MCF 10A (cell line): ENCODE results near the gene FAM221B. TPM values are rescaled to one million over a fixed set of nuclear protein-coding genes. Genes with fewer than 3 reads are reported as not detected.

Experiments
- BruUV-seq: library from RNA; stranded (reverse); fragments of 400-500 nt; replicated peaks from 2 replicates; lab custom pipeline; 2021; lab: Mats Ljungman, UMichigan
- CTCF ChIA-PET: fragments of 300-600 bp; sonication (Branson Sonifier 250); formaldehyde crosslinking; extraction: SDS; loops from one replicate; lab custom pipeline; 2021; ENCODE audit warnings: antibody characterized with exemption, inconsistent platforms; lab: Yijun Ruan, JAX
- POLR2A ChIA-PET: fragments of 300-600, 350-650 bp; sonication (Branson Sonifier 250); formaldehyde crosslinking; extraction: SDS; loops from one replicate; lab custom pipeline; 2020; ENCODE audit warnings: antibody characterized with exemption, inconsistent platforms; lab: Yijun Ruan, JAX
- DNase-seq: peaks from one replicate; pipeline ENCODE4 v3.0.0-alpha.2; 2018; ENCODE audit not compliant: unreplicated experiment
- H3K27ac Mint-ChIP-seq: one replicate; pipeline ENCODE4 v1.8.0; 2022; ENCODE audit warnings: mild to moderate bottlenecking, low read depth, mixed read lengths; ENCODE audit not compliant: unreplicated experiment
- H3K27me3 Mint-ChIP-seq: one replicate; pipeline ENCODE4 v1.8.0; 2022; ENCODE audit warnings: mixed read lengths; ENCODE audit not compliant: insufficient read depth, unreplicated experiment
- H3K36me3 Mint-ChIP-seq: one replicate; pipeline ENCODE4 v1.8.0; 2022; ENCODE audit warnings: mild to moderate bottlenecking, moderate library complexity, mixed read lengths; ENCODE audit not compliant: insufficient read depth, unreplicated experiment
- H3K4me1 Mint-ChIP-seq: one replicate; pipeline ENCODE4 v1.8.0; 2022; ENCODE audit warnings: mixed read lengths; ENCODE audit not compliant: insufficient read depth, unreplicated experiment
- H3K4me3 Mint-ChIP-seq: one replicate; pipeline ENCODE4 v1.8.0; 2022; ENCODE audit warnings: mild to moderate bottlenecking, moderate library complexity, mixed read lengths; ENCODE audit not compliant: unreplicated experiment
- H3K9me3 Mint-ChIP-seq: one replicate; pipeline ENCODE4 v1.8.0; 2022; ENCODE audit warnings: mixed read lengths; ENCODE audit not compliant: unreplicated experiment
- CTCF ChIP-seq: fragments of 200-600 bp; IDR thresholded peaks from one replicate; pipeline ENCODE4 v1.8.0; 2022; ENCODE audit warnings: antibody characterized with exemption, mild to moderate bottlenecking; ENCODE audit not compliant: unreplicated experiment
- intact Hi-C: fragments of 100-400 bp; cut with micrococcal nuclease; formaldehyde crosslinking; loops from 2 replicates; pipeline ENCODE4 v1.14.1; 2022
- total RNA-seq: library from RNA; stranded (reverse); gene quantifications from 2 replicates; pipeline ENCODE4 v1.2.3, GENCODE V29; 2022

The FAM221B gene
- total RNA-seq, 1 experiment from 2014 or later = not detected

DNA sequence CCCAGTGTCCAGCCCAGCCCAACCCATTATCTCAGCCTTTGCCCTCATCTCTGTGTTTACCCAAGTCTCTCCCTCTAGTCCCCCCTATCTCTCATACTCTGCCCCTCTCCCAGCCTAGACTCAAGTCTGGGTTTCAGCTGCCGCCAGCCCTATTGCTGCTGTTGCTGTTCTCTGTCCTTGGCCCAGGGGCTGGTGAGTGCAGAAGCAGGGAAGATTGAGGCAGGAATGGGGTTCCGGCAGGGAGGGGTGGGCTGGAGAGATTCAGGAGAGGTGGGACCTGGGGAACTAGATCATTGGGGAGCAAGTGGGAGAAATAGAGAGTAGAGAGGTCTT, 1.2 kb upstream of the FAM221B start:
- H3K27ac Mint-ChIP-seq = peak overlapping the region; percentile 71
- DNase-seq = no peak
- TF ChIP-seq CTCF = no peak
- no TSS peak for BruUV-seq
- CTCF ChIA-PET = no interaction called here
- no peaks in the 10 kb centered on the region for H3K27me3 Mint-ChIP-seq
- POLR2A ChIA-PET = interaction anchor here (0.5 kb wide), 1 partner anchor 18 kb away, joined by 3 read pairs; the partner anchor contains the start of gene SPAG8
- intact Hi-C loops = no loop called here
- H3K36me3 Mint-ChIP-seq = no peaks in the 10 kb centered on the region
- peaks cover 45% of the 10 kb centered on the region for H3K4me1 Mint-ChIP-seq
- no peaks in the 10 kb centered on the region for H3K9me3 Mint-ChIP-seq
- peak overlapping the region; percentile 81 for H3K4me3 Mint-ChIP-seq

DNA sequence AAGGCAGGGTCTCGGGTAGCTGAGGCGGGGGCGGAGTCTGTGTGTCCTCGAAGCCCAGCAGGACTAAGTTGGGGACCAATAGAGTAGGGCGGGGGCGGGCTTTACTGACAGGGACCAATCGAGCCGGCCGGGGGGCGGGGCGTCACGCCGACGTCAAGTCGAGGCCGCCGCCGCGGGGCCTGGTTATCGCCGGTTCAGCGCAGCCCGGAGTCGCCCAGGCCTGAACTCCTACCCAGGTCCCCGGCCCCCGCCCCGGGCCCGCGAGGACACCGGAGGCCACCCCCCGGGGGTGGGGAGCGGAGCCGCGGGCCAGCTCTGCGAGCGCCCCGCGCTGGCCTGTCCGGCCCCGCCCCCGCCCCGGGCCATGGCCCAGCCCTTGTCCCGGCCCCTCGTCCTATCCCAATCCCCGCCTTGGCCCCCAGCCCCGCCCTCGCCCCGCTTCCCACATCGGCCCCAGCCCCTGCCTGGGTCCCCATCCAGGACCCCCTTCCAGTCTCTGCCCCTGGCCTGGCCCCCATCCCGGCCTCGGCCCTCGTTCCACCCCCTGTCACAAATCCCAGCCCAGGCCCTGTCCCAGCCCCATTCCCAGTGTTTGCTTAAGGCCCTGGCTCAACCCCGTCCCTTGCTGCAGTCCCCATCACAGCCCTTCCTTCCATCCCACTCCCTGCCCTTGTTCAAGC, 692 bp upstream of the FAM221B start, which contains the start of gene TMEM8B:
TMEM8B (plus strand) TSS at position 145 of the 680 bp plus-strand sequence; CDS start at position 365, 220 bp downstream.
- Mint-ChIP-seq H3K27ac (peak within 1 kb of the TSS; percentile 71), H3K36me3 (no peaks in the 10 kb centered on the region), H3K4me1 (peaks cover 41% of the 10 kb centered on the region), H3K27me3 (no peaks in the 10 kb centered on the region), H3K4me3 (peak within 1 kb of the TSS; percentile 81), H3K9me3 (no peaks in the 10 kb centered on the region)
- CTCF ChIA-PET = no interaction called here
- peak; percentile 91 for DNase-seq
- POLR2A ChIA-PET = interaction anchor here (0.9 to 1.2 kb wide), 6 partner anchors 13 to 53 kb away, joined by 3 to 6 read pairs (median 3); partner anchors contain the start of gene HINT2
- no TSS peak for BruUV-seq
- no peak for TF ChIP-seq CTCF
- intact Hi-C loops = no loop called here

DNA sequence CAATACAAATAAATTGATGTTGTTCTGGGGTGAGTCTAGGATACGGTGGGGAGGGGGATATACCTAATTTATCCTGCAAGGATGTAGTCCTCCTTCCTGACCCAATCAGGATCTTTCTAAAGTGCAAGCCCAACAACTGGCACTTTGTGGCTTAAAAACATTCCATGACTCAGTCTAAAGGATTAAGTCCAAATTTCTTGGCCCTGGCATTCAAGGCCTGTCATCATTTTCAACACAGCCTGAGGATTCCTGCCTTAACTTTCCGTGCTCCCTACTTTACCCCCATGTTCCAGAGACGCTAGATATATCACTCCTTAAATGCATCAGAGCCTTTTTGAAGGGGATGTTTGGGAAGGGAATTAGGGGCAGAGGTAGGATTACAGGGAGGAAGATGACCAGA, 1.0 kb downstream of the FAM221B start:
- no peaks in the 10 kb centered on the region for H3K36me3 Mint-ChIP-seq
- peaks cover 40% of the 10 kb centered on the region for H3K4me1 Mint-ChIP-seq
- H3K27ac Mint-ChIP-seq = peak overlapping the region; percentile 52
- DNase-seq = peak; percentile 31
- intact Hi-C loops = no loop called here
- no peak for TF ChIP-seq CTCF
- H3K9me3 Mint-ChIP-seq = no peaks in the 10 kb centered on the region
- ChIA-PET POLR2A (interaction anchor here (0.5 to 2.1 kb wide), 2 partner anchors 80 to 86 kb away, joined by 3 to 11 read pairs; no protein-coding TSS in a partner anchor), CTCF (interaction anchor here (1.0 to 3.5 kb wide), 6 partner anchors 11 to 88 kb away, joined by 3 to 15 read pairs (median 6); partner anchors contain the start of gene SPAAR)
- H3K27me3 Mint-ChIP-seq = no peaks in the 10 kb centered on the region
- peak overlapping the region; percentile 81 for H3K4me3 Mint-ChIP-seq
- BruUV-seq = no TSS peak

DNA sequence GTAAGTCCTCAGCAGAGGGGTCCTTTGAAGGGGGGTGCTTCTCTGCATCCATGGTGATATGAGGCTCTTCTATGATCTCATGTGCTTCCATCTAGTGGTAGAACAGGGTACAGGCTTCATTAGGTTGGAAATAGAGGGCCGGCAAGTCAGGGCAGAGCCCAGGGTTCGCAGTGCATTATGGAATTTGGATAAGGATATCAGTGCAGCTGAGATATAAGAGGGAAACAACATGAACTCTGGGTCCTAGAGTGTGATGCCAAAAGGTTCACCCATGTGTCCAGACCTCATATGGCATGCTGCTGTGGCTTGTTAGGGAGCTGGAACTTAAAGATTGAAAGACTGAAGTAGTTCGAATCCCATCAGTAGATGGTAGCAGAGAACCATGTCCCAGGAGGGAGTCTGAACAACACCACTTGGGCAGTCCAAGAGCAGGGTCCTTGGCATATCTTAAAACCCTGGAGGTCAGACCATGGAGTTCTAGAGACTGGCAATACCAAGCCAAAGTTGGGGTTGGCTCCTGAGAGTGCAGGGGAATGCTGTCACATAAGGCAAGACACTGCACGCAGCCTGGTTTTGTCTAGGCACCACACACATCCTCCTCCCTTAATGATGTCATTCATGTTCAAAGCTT, 2.3 kb downstream of the FAM221B start:
- Mint-ChIP-seq H3K4me1 (peaks cover 40% of the 10 kb centered on the region), H3K9me3 (no peaks in the 10 kb centered on the region), H3K4me3 (no peak overlapping the region), H3K27me3 (no peaks in the 10 kb centered on the region), H3K27ac (peak overlapping the region; percentile 46), H3K36me3 (no peaks in the 10 kb centered on the region)
- no TSS peak for BruUV-seq
- peak; percentile 73 for DNase-seq
- ChIA-PET POLR2A (interaction anchor here (0.5 to 2.4 kb wide), 7 partner anchors 12 to 81 kb away, joined by 3 to 14 read pairs (median 4); partner anchors contain the start of genes HINT2 and SPAG8), CTCF (interaction anchor here (0.6 to 3.5 kb wide), 35 partner anchors 9 to 666 kb away, joined by 3 to 15 read pairs (median 4); partner anchors contain the start of genes CLTA, HINT2, HRCT1 and SPAAR)
- intact Hi-C loops = loop anchor here (1.0 kb wide), 2 partner anchors 36 to 56 kb away; no protein-coding TSS in a partner anchor
- peak; percentile 60 for TF ChIP-seq CTCF
